Heart right ventricle (tissue), 16 donors: ENCODE measurements around the gene RBFOX2. TPM values are rescaled to one million over a fixed set of nuclear protein-coding genes. Genes with fewer than 3 reads are reported as not detected.

Experiments used
- ATAC-seq, 8 donors: fragments of 200-7000 bp; cut with Tn5 transposase; one replicate each; pipeline ENCODE4 v1.9.1; 2020; ENCODE audit warnings: mild to moderate bottlenecking in 8 of 8, moderate library complexity in 8 of 8, moderate number of reproducible peaks in 1 of 8
- DNase-seq, 2 donors: peaks; one replicate each; pipeline ENCODE4 v3.0.0-alpha.2; 2020
- H3K27ac ChIP-seq, 10 donors: fragments of 200-600 bp; sonication (generic) in 2 of 10; one replicate each; pipeline versions ENCODE4 v1.5.0 to v1.8.0; 2020 to 2022; ENCODE audit warnings: mild to moderate bottlenecking in 3 of 10
- H3K27me3 ChIP-seq, 7 donors: fragments of 200-600 bp; one replicate each; pipeline ENCODE4 v1.8.0; 2021 to 2022; ENCODE audit warnings: mild to moderate bottlenecking in 2 of 7
- H3K36me3 ChIP-seq, 9 donors: fragments of 200-600 bp; sonication (generic) in 1 of 9; one replicate each; pipeline versions ENCODE4 v1.5.0 to v1.8.0; 2020 to 2022; ENCODE audit warnings: mild to moderate bottlenecking in 2 of 9
- H3K4me1 ChIP-seq, 9 donors: fragments of 200-600 bp; sonication (generic) in 1 of 9; one replicate each; pipeline versions ENCODE4 v1.5.0 to v1.8.0; 2020 to 2022; ENCODE audit warnings: mild to moderate bottlenecking in 4 of 9
- H3K4me3 ChIP-seq, 10 donors: fragments of 200-600 bp; sonication (generic) in 2 of 10; one replicate each; pipeline versions ENCODE4 v1.5.0 to v1.8.0; 2020 to 2022; ENCODE audit warnings: mild to moderate bottlenecking in 7 of 10, moderate library complexity in 2 of 10
- H3K9me3 ChIP-seq, 11 donors: fragments of 200-600 bp in 10 of 11; sonication (generic) in 2 of 11; one replicate each; pipeline versions ENCODE4 v1.5.0 to v1.8.0; 2013 to 2022; ENCODE audit warnings: mild to moderate bottlenecking in 2 of 11, control low read depth in 1 of 11, moderate library complexity in 1 of 11
- CTCF ChIP-seq, 9 donors: fragments of 200-600 bp; sonication (generic) in 2 of 9; IDR thresholded peaks; one replicate each; pipeline versions ENCODE4 v1.5.0 to v1.8.0; 2021 to 2022; ENCODE audit warnings: antibody characterized with exemption in 9 of 9, mild to moderate bottlenecking in 5 of 9, moderate library complexity in 1 of 9
- WGBS, 2 donors: extraction: QIAGEN DNeasy Blood & Tissue Kit; methylation state at CpG; one replicate each; pipeline ENCODE4 v1.1.7; 2013; ENCODE audit warnings: inconsistent platforms in 1 of 2; 5-methylcytosine and 5-hydroxymethylcytosine counted together
- intact Hi-C, 10 donors: fragments of 100-400 bp; cut with DNase I; formaldehyde crosslinking; loops; one replicate each; pipeline versions ENCODE4 v1.11.1 to v1.14.2; 2022
- polyA plus RNA-seq, 2 donors: library from polyadenylated mRNA; stranded (reverse); fragments of 200-250 nt; gene quantifications; one replicate each; pipeline ENCODE4 v1.2.3, GENCODE V29; 2013
- total RNA-seq, 10 donors: library from RNA; stranded (reverse); fragmentation: NEBNext Ultra II Directional in 3 of 10; extraction: Animal tissue kit (Norgen Biotek cat#: 25700) in 3 of 10; gene quantifications; one replicate each; pipeline versions ENCODE4 v1.2.1 to v1.2.4, GENCODE V29; 2021 to 2023
- donor health status: Arrhythmogenic right ventricular cardiomyopathy.
- donor health status: ischemic (EF 13 %, LVEDD 7.1; RV severe dilation, severe dysfunction).
- donor health status: healthy with polysubstance abuse.
- donor health status: DM: no; HTN: yes; CAD: no.
- donor health status: DM: no; HTN: no; CAD: no.
- donor health status: ischemic (EF 25% LVEDD 6.9; RV normal size, moderate dysfunction).
- donor health status: ischemic (EF 25% LVEDD 5.7; RV mildly dilated, moderate dysfunction).
- donor health status: healthy.
- donor health status: DM: yes; HTN: yes; CAD: no.
- donor health status: Ischemic cardiomyopathy.
- donor health status: ischemic (EF 35%, LVEDD 5.7; RV mildly dilated, moderate dysfunction).
- donor health status: nonischemic (EF 11% LVEDD 7.7; RV severe dilation, severe dysfunction).
- donor health status: DM: yes; HTN: yes; CAD: no.
- donor health status: PGD.
- donor health status: ischemic (EF 29% LVEDD 5.4; RV normal size, mild dysfunction).
- donor health status: nonischemic (EF 23%, LVEDD 6.1; RV moderate dilation, normal function).

The RBFOX2 gene
- total and polyA plus RNA-seq, 12 donors: 18.0 to 105 (median 90.4) TPM

- no peaks in the 10 kb centered on the region for H3K36me3 ChIP-seq
- H3K4me1 ChIP-seq: peaks cover 2 to 77% (median 25%) of the 10 kb centered on the region in 9 donors
- no peak overlapping the region for H3K4me3 ChIP-seq
- intact Hi-C loops: no loop called here
- WGBS, 2 donors: 73 to 74% methylated on average over 3 of the region's 3 CpGs
- H3K9me3 ChIP-seq: no peaks in the 10 kb centered on the region
- no peaks in the 10 kb centered on the region for H3K27me3 ChIP-seq
- DNase-seq: no peak
- ATAC-seq: no peak
- TF ChIP-seq CTCF (IDR thresholded peaks at IDR 0.05): no peak
- H3K27ac ChIP-seq: no peak overlapping the region
These were observed 19.5 kb downstream of the RBFOX2 start for GRCh38 chr22:36009085-36009484.

GRCh38 chr22:36008565-36008964 lies 20.1 kb downstream of the RBFOX2 start:
- Histone ChIP-seq H3K4me3 (no peak overlapping the region), H3K27me3 (no peaks in the 10 kb centered on the region), H3K4me1 (peaks cover 2 to 76% (median 25%) of the 10 kb centered on the region in 9 donors), H3K27ac (no peak overlapping the region), H3K9me3 (no peaks in the 10 kb centered on the region), H3K36me3 (no peaks in the 10 kb centered on the region)
- no peak for ATAC-seq
- intact Hi-C loops: no loop called here
- 85% methylated on average over 3 of the region's 3 CpGs for WGBS, 2 donors
- no peak for DNase-seq
- no peak for TF ChIP-seq CTCF (IDR thresholded peaks at IDR 0.05)

GRCh38 chr22:36008131-36008530 lies 20.5 kb downstream of the RBFOX2 start:
- Histone ChIP-seq H3K4me3 (no peak overlapping the region), H3K36me3 (no peaks in the 10 kb centered on the region), H3K27me3 (no peaks in the 10 kb centered on the region), H3K9me3 (no peaks in the 10 kb centered on the region), H3K27ac (no peak overlapping the region), H3K4me1 (peaks cover 2 to 76% (median 25%) of the 10 kb centered on the region in 9 donors)
- intact Hi-C loops: no loop called here
- ATAC-seq: no peak
- TF ChIP-seq CTCF (IDR thresholded peaks at IDR 0.05): no peak
- DNase-seq: no peak

GRCh38 chr22:36003972-36004674 lies 24.5 kb downstream of the RBFOX2 start:
- Histone ChIP-seq H3K27me3 (no peaks in the 10 kb centered on the region), H3K36me3 (no peaks in the 10 kb centered on the region), H3K9me3 (no peaks in the 10 kb centered on the region), H3K4me1 (peaks cover 5 to 61% (median 15%) of the 10 kb centered on the region in 9 donors), H3K4me3 (no peak overlapping the region), H3K27ac (no peak overlapping the region)
- DNase-seq: no peak
- no peak for ATAC-seq
- intact Hi-C loops: no loop called here
- 94 to 95% methylated on average over 9 of the region's 9 CpGs for WGBS, 2 donors
- no peak for TF ChIP-seq CTCF (IDR thresholded peaks at IDR 0.05)
